Duodenal mucosa (tissue), 2 donors: Measurements from ENCODE around the gene CA11.

Source experiments
- H3K27ac ChIP-seq: one replicate; pipeline ENCODE4 v1.7.0; 2013; ENCODE audit warnings: low read depth, low read length
- H3K27me3 ChIP-seq, 2 donors: one replicate each; pipeline ENCODE4 v1.7.0; 2013; ENCODE audit warnings: low read length in 2 of 2, control low read depth in 1 of 2; ENCODE audit not compliant: insufficient read depth in 2 of 2, control insufficient read depth in 1 of 2
- H3K36me3 ChIP-seq, 2 donors: one replicate each; pipeline ENCODE4 v1.7.0; 2013; ENCODE audit warnings: low read length in 2 of 2, control low read depth in 1 of 2; ENCODE audit not compliant: insufficient read depth in 2 of 2, control insufficient read depth in 1 of 2
- H3K4me1 ChIP-seq, 2 donors: one replicate each; pipeline ENCODE4 v1.7.0; 2013; ENCODE audit warnings: low read length in 2 of 2, control low read depth in 1 of 2; ENCODE audit not compliant: insufficient read depth in 2 of 2, control insufficient read depth in 1 of 2
- H3K4me3 ChIP-seq, 2 donors: one replicate each; pipeline ENCODE4 v1.7.0; 2013; ENCODE audit warnings: low read length in 2 of 2, low read depth in 1 of 2
- H3K9ac ChIP-seq, 2 donors: one replicate each; pipeline ENCODE4 v1.7.0; 2013; ENCODE audit warnings: low read length in 2 of 2, low read depth in 1 of 2
- H3K9me3 ChIP-seq, 2 donors: one replicate each; pipeline ENCODE4 v1.7.0; 2013; ENCODE audit warnings: low read length in 2 of 2, control low read depth in 1 of 2; ENCODE audit not compliant: control insufficient read depth in 1 of 2

Gene CA11

DNA sequence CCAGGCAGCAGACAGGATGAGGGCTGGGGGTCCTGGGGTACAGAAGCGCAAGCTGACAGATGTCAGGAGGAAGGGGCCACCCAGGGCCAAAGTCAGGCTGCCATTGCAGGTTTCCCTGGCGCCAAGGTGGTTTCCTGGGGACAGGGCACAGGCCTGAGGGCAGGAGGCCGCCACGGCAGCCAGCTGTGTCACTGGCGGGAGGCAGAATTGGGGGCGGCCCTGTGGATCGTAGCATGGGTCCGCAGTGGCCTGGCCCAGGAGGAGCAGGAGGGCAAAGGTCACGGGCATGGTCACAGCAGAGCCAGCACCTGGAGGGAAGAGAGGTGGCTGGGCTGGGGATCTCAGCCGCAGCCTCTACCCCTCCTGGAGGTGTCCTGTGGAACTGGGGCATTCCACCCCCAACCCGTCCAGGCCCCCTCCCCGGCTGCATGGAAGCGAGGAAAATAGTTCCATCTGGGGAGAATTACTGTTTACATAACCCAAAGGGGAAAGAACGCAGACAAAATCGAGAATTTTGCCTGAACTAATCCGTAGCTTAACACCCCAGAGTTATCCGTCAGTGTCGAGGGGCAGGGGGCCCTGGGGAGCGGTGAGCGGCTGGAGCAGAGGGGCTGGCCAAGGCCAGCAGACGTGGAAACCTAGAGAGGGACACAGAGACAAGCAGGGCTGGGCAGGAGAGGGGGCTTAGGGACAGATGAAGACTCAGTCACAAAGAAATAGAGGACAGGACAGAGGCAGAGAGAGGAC lies 24.9 kb upstream of the CA11 start:
- Histone ChIP-seq H3K27me3 (no peaks in the 10 kb centered on the region), H3K4me1 (peaks cover 8 to 14% of the 10 kb centered on the region in 2 donors), H3K9me3 (no peaks in the 10 kb centered on the region), H3K27ac (no peak overlapping the region), H3K36me3 (no peaks in the 10 kb centered on the region), H3K4me3 (no peak overlapping the region), H3K9ac (no peak overlapping the region)

DNA sequence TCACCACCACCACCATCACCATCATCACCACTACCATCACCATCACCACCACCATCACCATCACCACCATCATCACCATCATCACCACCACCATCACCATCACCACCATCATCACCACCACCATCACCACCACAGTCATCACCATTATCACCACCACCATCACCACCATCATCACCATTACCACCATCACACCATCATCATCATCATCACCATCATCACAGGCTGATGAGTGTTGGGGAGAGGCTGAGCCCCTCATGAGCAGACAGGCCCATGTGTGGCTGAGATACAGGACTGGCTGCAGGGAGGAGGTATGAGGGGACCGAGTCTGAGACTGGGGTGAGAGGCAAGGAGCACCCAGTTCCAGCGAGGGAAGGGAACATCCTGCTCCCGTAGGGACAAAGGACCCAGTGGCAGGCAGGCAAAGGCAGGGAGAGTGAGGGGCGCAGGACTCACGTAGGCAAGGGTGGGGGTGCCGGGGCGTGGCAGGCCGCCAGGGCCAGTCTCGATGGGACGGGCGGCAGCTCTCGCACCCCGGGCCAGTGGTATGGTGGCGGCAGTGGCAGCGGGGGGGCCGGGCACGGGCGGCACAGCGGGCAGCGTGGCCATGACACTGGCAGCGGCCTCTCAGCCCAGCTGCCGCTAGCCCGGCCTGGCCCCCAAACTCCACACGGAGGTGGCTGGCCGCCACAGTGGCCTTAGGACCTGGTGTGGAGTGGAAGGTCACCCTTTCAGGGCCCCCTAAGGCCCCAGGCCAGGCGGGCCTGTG lies 24.1 kb upstream of the CA11 start:
- H3K4me1 ChIP-seq = peaks cover 2 to 7% of the 10 kb centered on the region in 2 donors
- H3K27me3 ChIP-seq = no peaks in the 10 kb centered on the region
- no peak overlapping the region for H3K9ac ChIP-seq
- no peaks in the 10 kb centered on the region for H3K36me3 ChIP-seq
- H3K9me3 ChIP-seq = no peaks in the 10 kb centered on the region
- H3K4me3 ChIP-seq = no peak overlapping the region
- no peak overlapping the region for H3K27ac ChIP-seq

DNA sequence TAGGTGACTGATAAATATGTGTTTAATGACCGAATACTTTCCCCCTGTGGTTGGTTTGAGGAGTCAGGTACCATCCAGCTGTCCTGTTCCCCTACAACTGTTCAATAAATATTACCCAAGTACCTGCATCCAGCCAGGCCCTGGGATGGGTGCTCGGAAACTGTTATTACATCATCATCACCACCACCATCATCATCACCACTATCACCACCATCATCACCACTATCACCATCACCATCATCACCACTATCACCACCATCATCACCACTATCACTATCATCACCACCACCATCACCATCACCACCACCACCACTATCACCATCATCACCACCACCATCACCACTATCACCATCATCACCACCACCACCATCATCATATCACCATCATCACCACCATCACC lies 22.8 kb upstream of the CA11 start:
- H3K9me3 ChIP-seq = no peaks in the 10 kb centered on the region
- no peaks in the 10 kb centered on the region for H3K36me3 ChIP-seq
- H3K9ac ChIP-seq = no peak overlapping the region
- no peak overlapping the region for H3K4me3 ChIP-seq
- no peak overlapping the region for H3K27ac ChIP-seq
- H3K4me1 ChIP-seq = peaks cover 0 to 5% of the 10 kb centered on the region in 2 donors
- no peaks in the 10 kb centered on the region for H3K27me3 ChIP-seq

DNA sequence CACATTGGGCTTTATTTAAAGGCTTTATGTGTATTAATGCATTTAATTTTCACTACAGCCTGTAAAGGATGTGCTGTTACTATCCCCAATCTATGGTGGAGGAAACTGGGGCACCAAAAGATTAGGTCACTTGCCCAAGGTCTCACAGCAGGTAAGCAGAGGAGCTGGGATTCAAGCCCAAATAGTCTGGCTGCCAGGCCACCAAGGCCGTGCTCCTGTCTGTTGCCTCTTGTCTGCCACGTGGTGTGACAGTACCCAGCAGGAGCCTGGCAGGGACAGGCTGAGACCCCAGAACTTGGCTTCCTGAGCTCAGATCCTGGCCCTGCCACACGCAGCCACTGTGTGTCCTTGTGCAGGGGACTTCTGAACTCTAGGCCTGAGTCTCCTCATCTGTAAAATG lies 22.3 kb upstream of the CA11 start:
- Histone ChIP-seq H3K27me3 (no peaks in the 10 kb centered on the region), H3K9me3 (no peaks in the 10 kb centered on the region), H3K9ac (no peak overlapping the region), H3K4me1 (peaks cover 0 to 5% of the 10 kb centered on the region in 2 donors), H3K4me3 (no peak overlapping the region), H3K27ac (no peak overlapping the region), H3K36me3 (no peaks in the 10 kb centered on the region)

DNA sequence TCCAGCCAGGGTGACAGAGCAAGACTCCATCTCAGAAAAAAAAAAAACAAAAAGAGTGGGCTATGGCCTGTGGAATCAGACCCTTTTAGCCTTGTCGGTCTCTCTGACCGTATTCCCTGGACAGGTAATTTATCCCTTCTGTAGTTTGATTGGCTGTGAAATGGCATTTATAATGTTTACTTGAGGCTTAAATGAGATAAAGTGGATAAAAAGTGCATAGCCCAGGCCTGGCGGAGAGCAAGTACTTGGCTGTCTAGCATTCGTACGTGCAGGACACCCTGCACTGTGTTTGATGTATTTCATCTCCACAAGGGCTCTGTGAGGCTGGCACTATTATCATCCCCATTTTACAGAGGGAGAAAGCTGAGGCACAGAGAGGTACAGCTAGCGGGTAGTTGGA lies 19.8 kb upstream of the CA11 start:
- H3K9ac ChIP-seq = no peak overlapping the region
- H3K27me3 ChIP-seq = no peaks in the 10 kb centered on the region
- H3K4me3 ChIP-seq = no peak overlapping the region
- no peaks in the 10 kb centered on the region for H3K36me3 ChIP-seq
- no peak overlapping the region for H3K27ac ChIP-seq
- no peaks in the 10 kb centered on the region for H3K9me3 ChIP-seq
- H3K4me1 ChIP-seq = peaks cover 6 to 8% of the 10 kb centered on the region in 2 donors

DNA sequence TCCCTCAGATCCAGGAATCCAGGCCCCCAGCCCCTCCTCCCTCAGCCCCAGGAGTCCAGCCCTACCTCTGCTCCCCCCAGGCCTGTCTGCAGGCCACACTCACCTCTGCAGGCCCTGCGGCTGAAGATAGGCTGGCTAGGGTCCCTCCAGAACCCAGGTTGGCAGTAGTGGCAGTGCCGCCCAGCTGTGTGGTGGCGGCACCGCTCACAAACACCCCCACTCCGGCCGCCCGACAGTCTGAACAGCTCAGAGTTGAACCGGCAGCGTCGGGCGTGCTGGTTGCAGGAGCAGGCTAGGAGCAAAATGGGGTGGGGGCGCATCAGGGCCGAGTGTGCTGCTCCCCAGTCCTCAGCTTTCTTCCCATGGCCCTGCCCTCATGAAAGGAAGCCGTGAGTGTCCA lies 18.5 kb upstream of the CA11 start:
- Histone ChIP-seq H3K9me3 (no peaks in the 10 kb centered on the region), H3K4me1 (peaks cover 8 to 9% of the 10 kb centered on the region in 2 donors), H3K36me3 (no peaks in the 10 kb centered on the region), H3K9ac (no peak overlapping the region), H3K27me3 (no peaks in the 10 kb centered on the region), H3K4me3 (no peak overlapping the region), H3K27ac (no peak overlapping the region)

DNA sequence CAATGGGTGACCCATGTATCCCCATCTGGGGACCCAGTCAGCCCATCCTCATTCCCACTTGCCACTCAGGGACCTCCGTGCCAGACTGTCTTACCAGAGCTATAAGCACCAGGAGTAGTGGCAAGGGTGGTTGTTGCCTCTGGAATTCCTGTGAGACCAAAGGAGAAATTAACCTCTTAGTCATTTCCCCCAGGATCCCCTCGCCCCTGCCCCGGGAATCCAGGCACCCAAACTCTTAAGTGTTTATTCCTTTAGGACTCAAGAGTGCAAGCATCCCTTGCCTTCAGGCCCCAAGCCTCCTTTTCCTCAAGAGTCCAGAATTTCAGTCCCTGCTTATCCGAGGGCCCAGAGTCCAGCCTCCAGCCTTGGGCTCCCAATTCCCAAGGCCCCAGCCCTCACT lies 17.7 kb upstream of the CA11 start:
- no peak overlapping the region for H3K9ac ChIP-seq
- H3K9me3 ChIP-seq = no peaks in the 10 kb centered on the region
- H3K4me1 ChIP-seq = peaks cover 8 to 9% of the 10 kb centered on the region in 2 donors
- no peaks in the 10 kb centered on the region for H3K27me3 ChIP-seq
- no peak overlapping the region for H3K27ac ChIP-seq
- H3K36me3 ChIP-seq = no peaks in the 10 kb centered on the region
- H3K4me3 ChIP-seq = no peak overlapping the region

DNA sequence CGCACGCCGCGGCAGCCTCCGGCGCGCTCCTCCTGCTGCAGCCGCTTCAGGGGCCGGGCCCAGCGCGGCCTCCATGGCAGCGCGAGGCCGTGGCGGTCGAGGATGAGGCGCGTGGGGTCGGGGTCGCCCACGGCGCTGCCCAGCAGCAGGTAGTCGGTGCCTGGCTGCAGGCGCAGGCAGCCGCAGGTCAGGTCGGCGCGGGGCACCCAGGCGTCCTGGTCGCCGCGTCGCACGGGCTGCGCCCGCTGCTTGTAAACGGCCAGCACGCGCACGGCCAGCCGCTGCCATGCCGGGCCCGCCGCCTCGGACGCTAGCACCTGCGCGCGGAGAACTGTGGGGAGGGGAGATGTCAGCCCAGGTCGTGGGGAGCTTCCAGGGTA lies 15.7 kb upstream of the CA11 start:
- Histone ChIP-seq H3K27me3 (no peaks in the 10 kb centered on the region), H3K4me1 (peaks cover 8 to 9% of the 10 kb centered on the region in 2 donors), H3K9ac (no peak overlapping the region), H3K36me3 (no peaks in the 10 kb centered on the region), H3K27ac (no peak overlapping the region), H3K9me3 (no peaks in the 10 kb centered on the region), H3K4me3 (no peak overlapping the region)

DNA sequence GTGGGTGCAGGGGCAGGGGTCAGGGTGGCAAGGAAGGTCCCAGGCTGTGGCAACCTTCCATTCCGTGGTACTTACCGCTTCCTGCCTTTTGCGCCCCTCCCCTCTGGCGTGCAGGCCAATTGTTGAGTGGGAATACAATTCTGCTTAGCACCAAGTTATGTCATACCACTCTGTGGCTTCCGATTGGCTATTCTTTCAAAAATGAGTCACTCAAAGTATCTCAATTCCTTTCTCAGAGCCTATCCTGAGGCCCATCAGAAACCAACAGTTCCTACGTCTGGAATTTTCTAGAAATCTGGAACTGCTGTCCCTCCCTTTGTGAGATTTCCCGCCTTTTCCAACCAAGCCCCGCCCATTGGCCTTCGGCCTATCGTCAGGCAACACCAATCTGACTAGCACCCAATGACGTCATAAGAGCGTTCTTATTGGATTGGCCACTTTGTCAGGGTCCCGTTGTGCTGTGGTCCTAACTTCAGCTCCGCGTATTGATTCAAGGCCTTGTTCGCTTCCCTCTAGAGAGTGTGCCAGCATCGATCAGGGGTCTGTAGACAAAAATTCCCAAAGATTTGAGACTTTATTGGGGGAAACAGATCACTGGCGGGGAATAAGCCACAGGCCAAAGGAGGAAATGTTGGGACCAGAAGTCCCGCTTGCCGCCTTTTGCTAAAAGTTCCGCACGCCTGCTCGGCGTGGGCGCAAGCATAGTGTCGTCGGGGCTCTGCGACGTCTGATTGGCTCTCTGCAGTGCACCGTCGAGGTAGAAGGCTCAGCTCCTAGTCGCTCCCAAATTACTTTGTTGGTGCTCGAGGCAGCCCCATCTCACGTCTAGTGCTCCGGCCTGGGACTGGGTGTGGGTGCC lies 15.1 kb upstream of the CA11 start:
- H3K4me3 ChIP-seq = peak overlapping the region; percentile 44 to 48

DNA sequence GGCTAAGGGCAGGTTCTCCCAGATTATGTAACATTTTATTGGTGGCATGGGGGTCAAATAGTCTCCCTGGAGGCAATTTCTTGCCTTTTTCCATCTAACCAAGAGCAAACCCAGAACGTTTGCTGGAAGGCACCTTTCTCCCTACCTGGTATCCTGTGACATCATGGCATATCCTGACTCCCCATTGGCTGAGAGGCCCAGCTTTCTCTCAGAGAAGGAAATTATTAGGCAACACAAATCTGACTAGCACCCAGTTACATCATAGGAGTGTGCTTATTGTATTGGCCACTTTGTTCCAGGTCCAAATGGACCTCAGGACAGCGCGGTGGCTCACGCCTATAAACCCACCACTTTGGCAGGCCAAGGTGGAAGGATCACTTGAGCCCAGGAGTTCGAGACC lies 13.8 kb upstream of the CA11 start:
- no peaks in the 10 kb centered on the region for H3K9me3 ChIP-seq

More for the DNA sequence above, 15.1 kb upstream of the CA11 start:
- no peaks in the 10 kb centered on the region for H3K36me3 ChIP-seq
- H3K9ac ChIP-seq = peak overlapping the region; percentile 4 to 12
- peaks cover 6 to 9% of the 10 kb centered on the region in 2 donors for H3K4me1 ChIP-seq
- no peaks in the 10 kb centered on the region for H3K9me3 ChIP-seq
- no peak overlapping the region for H3K27ac ChIP-seq
- no peaks in the 10 kb centered on the region for H3K27me3 ChIP-seq

More for the DNA sequence above, 13.8 kb upstream of the CA11 start:
- H3K27ac ChIP-seq = no peak overlapping the region
- H3K36me3 ChIP-seq = no peaks in the 10 kb centered on the region
- peaks cover 3 to 9% of the 10 kb centered on the region in 2 donors for H3K4me1 ChIP-seq
- no peak overlapping the region for H3K9ac ChIP-seq
- no peak overlapping the region for H3K4me3 ChIP-seq
- H3K27me3 ChIP-seq = no peaks in the 10 kb centered on the region
